ENCODE measurements around the gene SLC25A6. TPM values are rescaled to one million over a fixed set of nuclear protein-coding genes. Genes with fewer than 3 reads are reported as not detected.
"Not testable (repeated sequence)": the region's sequence is repeated elsewhere in the genome, so short reads cannot be mapped to it uniquely, and the experiment has no call there.

Gene SLC25A6
- total RNA-seq, 1 donor from 2014 or later, result 256 TPM

GRCh38 chrX:1390621-1391369 is 1.1 kb downstream of the SLC25A6 start:
- DNase-seq (ENCODE audit: low read depth, low spot score), result no peak

GRCh38 chrX:1389993-1390285 is 2.0 kb downstream of the SLC25A6 start:
- no peak for DNase-seq (ENCODE audit: low read depth, low spot score)

- no peak for DNase-seq (ENCODE audit: low read depth, low spot score)
These were observed 2.5 kb downstream of the SLC25A6 start for GRCh38 chrX:1389181-1389992.

- no peak for DNase-seq (ENCODE audit: low read depth, low spot score)
These were observed 3.3 kb downstream of the SLC25A6 start for GRCh38 chrX:1388651-1389050.

GRCh38 chrX:1387141-1387776 is 4.7 kb downstream of the SLC25A6 start:
- no peak for DNase-seq (ENCODE audit: low read depth, low spot score)

GRCh38 chrX:1386338-1387127 is 5.4 kb downstream of the SLC25A6 start:
- DNase-seq (ENCODE audit: low read depth, low spot score), result no peak

GRCh38 chrX:1385253-1386223 is 6.4 kb downstream of the SLC25A6 start:
- DNase-seq (ENCODE audit: low read depth, low spot score), result no peak

- DNase-seq (ENCODE audit: low read depth, low spot score), result no peak
These were observed 7.2 kb downstream of the SLC25A6 start for GRCh38 chrX:1384658-1385252.

GRCh38 chrX:1380672-1381233 is 11.2 kb downstream of the SLC25A6 start:
- no peak for DNase-seq (ENCODE audit: low read depth, low spot score)

- DNase-seq (ENCODE audit: low read depth, low spot score), result no peak
These were observed 13.6 kb downstream of the SLC25A6 start for GRCh38 chrX:1378306-1378759.

- DNase-seq (ENCODE audit: low read depth, low spot score), result no peak
These were observed 23.6 kb downstream of the SLC25A6 start for GRCh38 chrX:1368385-1368698.

GRCh38 chrX:1366363-1366762 is 25.6 kb downstream of the SLC25A6 start:
- not testable (repeated sequence) for DNase-seq (ENCODE audit: low read depth, low spot score)

- DNase-seq (ENCODE audit: low read depth, low spot score), result no peak
These were observed 30.0 kb downstream of the SLC25A6 start for GRCh38 chrX:1361910-1362309.

GRCh38 chrX:1361275-1361674 is 30.6 kb downstream of the SLC25A6 start:
- no peak for DNase-seq (ENCODE audit: low read depth, low spot score)

GRCh38 chrX:1360171-1360570 is 31.7 kb downstream of the SLC25A6 start:
- DNase-seq (ENCODE audit: low read depth, low spot score), result no peak

- no peak for DNase-seq (ENCODE audit: low read depth, low spot score)
These were observed 32.4 kb downstream of the SLC25A6 start for GRCh38 chrX:1359477-1359873.

GRCh38 chrX:1358793-1359476 is 33.0 kb downstream of the SLC25A6 start:
- DNase-seq (ENCODE audit: low read depth, low spot score), result no peak

GRCh38 chrX:1357993-1358392 is 33.9 kb downstream of the SLC25A6 start:
- no peak for DNase-seq (ENCODE audit: low read depth, low spot score)

Data from pulmonary artery endothelial cell (primary cell).